Large intestine (tissue), 3 donors: ENCODE measurements around the gene WDR64. TPM values are rescaled to one million over a fixed set of nuclear protein-coding genes. Genes with fewer than 3 reads are reported as not detected.

ENCODE experiments used
- DNase-seq, 2 donors: peaks; one replicate each; pipeline versions ENCODE4 v3.0.0 to v3.0.0-alpha.2; 2013
- H3K27ac ChIP-seq: one replicate; pipeline ENCODE4 v1.5.1; 2013; ENCODE audit warnings: low read length
- H3K27me3 ChIP-seq: 2 replicates; pipeline ENCODE4 v1.6.1; 2013; ENCODE audit warnings: low read length; ENCODE audit not compliant: control insufficient read depth, insufficient read depth
- H3K36me3 ChIP-seq: 2 replicates; pipeline ENCODE4 v1.6.1; 2013; ENCODE audit warnings: low read length; ENCODE audit not compliant: control insufficient read depth, insufficient read depth
- H3K4me1 ChIP-seq: one replicate; pipeline ENCODE4 v1.6.1; 2013; ENCODE audit warnings: low read length; ENCODE audit not compliant: control insufficient read depth, insufficient read depth
- H3K4me3 ChIP-seq: one replicate; pipeline ENCODE4 v1.5.1; 2013; ENCODE audit warnings: low read length
- H3K9me3 ChIP-seq: one replicate; pipeline ENCODE4 v1.6.1; 2013; ENCODE audit warnings: mild to moderate bottlenecking, low read depth, low read length, moderate library complexity; ENCODE audit not compliant: control insufficient read depth
- WGBS: methylation state at CpG from one replicate; pipeline ENCODE4 v1.1.5; 2013; ENCODE audit warnings: low lambda C conversion rate; ENCODE audit not compliant: insufficient coverage; 5-methylcytosine and 5-hydroxymethylcytosine counted together
- polyA plus RNA-seq: library from polyadenylated mRNA; unstranded; fragments of 120-200 nt; gene quantifications from one replicate; pipeline ENCODE4 v1.2.1, GENCODE V29; 2013

Gene WDR64
- polyA plus RNA-seq, 1 donor, result 0.03 TPM

DNA sequence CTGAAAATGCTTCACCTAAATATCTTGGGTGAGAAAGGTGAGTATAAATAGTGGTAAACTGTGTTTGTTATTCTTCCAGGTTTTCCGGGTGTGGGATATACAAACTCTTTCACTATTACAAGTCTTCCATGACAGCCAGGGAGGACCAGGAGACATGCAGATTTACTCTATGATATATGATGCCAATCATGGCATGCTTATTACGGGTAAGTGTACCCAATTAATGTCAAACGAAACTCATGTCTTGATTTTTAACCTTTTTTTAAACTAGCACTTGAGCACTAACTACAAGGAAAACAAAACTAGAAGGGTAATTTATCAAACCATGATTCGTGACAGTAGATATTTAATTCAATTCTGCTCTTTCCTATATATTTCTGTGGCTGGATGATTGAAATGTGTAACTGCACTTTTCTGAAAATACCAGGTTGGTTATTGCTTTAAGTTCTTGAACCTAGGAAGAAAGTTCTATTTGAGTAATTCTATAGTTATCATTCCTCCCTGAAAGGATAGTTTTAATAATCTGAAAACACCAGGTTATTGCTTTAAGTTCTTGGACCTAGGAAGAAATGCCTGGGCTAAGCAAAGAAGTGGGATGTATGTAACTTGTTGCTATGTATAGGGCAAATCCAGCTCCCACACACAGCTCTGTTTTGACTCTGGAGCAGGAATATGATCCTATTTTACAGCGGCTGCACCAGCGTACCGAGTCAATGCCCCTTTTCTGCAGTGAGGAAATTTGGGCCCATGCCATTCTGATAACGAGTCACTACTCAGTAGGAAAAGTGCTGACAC is 86.4 kb downstream of the WDR64 start:
- WGBS, result 100% methylated on average over 2 of the region's 8 CpGs
- no peaks in the 10 kb centered on the region for H3K36me3 ChIP-seq
- H3K27ac ChIP-seq, result no peak overlapping the region
- H3K4me1 ChIP-seq, result no peaks in the 10 kb centered on the region
- H3K4me3 ChIP-seq, result no peak overlapping the region
- no peak for DNase-seq
- no peaks in the 10 kb centered on the region for H3K27me3 ChIP-seq
- H3K9me3 ChIP-seq, result no peaks in the 10 kb centered on the region

DNA sequence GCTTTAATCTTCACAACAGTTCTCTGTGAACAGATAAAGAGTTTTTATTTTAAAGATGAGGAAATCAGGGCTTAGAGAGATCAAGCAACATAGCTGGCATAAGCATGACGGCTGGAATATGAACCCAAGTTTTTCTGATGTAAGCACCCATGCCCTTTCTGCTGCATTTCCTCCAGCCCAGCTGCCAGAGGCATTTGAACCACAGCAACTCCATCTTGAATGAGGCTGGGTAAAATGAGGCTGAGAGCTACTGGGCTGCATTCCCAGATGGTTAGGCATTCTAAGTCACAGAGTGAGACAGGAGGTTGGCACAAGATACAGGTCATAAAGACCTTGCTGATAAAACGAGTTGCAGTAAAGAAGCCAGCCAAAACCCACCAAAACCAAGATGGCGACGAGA is 90.0 kb downstream of the WDR64 start:
- H3K4me3 ChIP-seq, result no peak overlapping the region
- no peaks in the 10 kb centered on the region for H3K27me3 ChIP-seq
- WGBS, result no CpG with 5 or more reads among the region's 4 CpGs
- no peak overlapping the region for H3K27ac ChIP-seq
- H3K4me1 ChIP-seq, result no peaks in the 10 kb centered on the region
- H3K36me3 ChIP-seq, result no peaks in the 10 kb centered on the region
- H3K9me3 ChIP-seq, result no peaks in the 10 kb centered on the region
- no peak for DNase-seq

DNA sequence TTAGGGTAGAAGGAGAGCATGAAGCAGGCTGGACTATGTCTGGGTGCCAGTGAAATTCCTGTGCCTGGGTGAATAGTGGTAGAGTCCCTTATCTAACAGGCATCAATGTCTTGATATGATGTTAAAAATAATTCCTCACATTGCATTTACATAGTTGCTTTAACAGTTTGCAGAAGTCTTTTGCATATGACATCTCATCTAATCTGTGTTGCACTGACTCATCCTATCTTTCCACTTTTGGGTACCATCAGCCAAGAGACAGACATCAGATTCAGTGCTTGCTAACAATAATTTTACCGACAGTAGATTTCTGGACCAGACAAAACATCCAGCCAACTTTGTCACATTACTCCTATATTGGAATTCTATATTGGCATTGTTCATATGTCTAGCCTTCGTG is 92.5 kb downstream of the WDR64 start:
- Histone ChIP-seq H3K36me3 (no peaks in the 10 kb centered on the region), H3K27me3 (no peaks in the 10 kb centered on the region), H3K4me1 (no peaks in the 10 kb centered on the region), H3K9me3 (no peaks in the 10 kb centered on the region), H3K27ac (no peak overlapping the region), H3K4me3 (no peak overlapping the region)
- DNase-seq, result no peak
- no CpG with 5 or more reads among the region's 2 CpGs for WGBS

DNA sequence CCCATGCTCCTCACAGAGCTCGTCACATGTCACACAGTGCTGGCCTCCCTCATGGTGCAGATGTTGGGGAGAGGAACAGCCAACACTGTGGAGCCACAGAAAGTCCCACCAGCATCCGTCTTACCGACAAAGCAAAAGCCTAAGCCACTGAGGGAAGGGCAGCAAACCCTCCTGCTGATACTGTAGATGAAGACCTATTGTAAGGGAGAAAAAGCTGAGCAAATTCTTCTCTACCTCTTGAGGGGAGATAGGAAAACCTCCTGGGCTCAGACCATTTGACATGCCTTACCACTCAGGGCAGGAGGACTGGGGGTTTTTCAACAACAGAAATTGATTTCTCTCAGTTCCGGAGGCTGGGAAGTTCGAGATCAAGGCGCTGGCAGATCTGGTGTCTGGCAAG is 95.9 kb downstream of the WDR64 start:
- no peaks in the 10 kb centered on the region for H3K27me3 ChIP-seq
- H3K27ac ChIP-seq, result no peak overlapping the region
- H3K4me1 ChIP-seq, result no peaks in the 10 kb centered on the region
- no peaks in the 10 kb centered on the region for H3K9me3 ChIP-seq
- no CpG with 5 or more reads among the region's 6 CpGs for WGBS
- DNase-seq, result no peak
- no peak overlapping the region for H3K4me3 ChIP-seq
- H3K36me3 ChIP-seq, result no peaks in the 10 kb centered on the region

- Histone ChIP-seq H3K27me3 (no peaks in the 10 kb centered on the region), H3K4me3 (no peak overlapping the region), H3K27ac (no peak overlapping the region), H3K4me1 (no peaks in the 10 kb centered on the region), H3K9me3 (no peaks in the 10 kb centered on the region), H3K36me3 (no peaks in the 10 kb centered on the region)
- WGBS, result 100% methylated on average over 1 of the region's 20 CpGs
- DNase-seq, result no peak
Observed at GRCh38 chr1:241749041-241749944, 97.2 kb downstream of the WDR64 start.

GRCh38 chr1:241749945-241750695 is 98.0 kb downstream of the WDR64 start:
- Histone ChIP-seq H3K36me3 (no peaks in the 10 kb centered on the region), H3K27ac (no peak overlapping the region), H3K27me3 (no peaks in the 10 kb centered on the region), H3K9me3 (no peaks in the 10 kb centered on the region), H3K4me1 (no peaks in the 10 kb centered on the region), H3K4me3 (no peak overlapping the region)
- no CpG with 5 or more reads among the region's 6 CpGs for WGBS
- DNase-seq, result no peak

DNA sequence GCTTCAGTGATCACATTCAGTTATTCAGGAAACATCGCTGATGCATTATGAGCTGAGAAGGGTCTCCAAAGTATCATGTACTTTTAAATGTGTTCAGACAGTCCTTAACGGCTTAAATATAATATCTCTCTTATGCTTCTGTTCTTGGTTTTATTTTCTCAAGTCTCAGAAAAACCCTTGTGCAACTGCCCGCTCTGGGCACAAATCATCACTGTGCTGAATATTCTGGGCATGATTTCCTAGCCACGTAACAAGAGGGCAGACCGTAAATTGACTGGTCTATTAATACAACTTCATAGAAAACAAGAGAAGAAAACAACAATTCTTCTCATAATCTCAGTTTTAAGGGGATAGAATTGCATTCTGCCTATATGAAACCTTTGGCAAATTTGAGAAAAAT is 99.4 kb downstream of the WDR64 start:
- Histone ChIP-seq H3K9me3 (no peaks in the 10 kb centered on the region), H3K4me1 (no peaks in the 10 kb centered on the region), H3K27me3 (no peaks in the 10 kb centered on the region), H3K4me3 (no peak overlapping the region), H3K27ac (no peak overlapping the region), H3K36me3 (no peaks in the 10 kb centered on the region)
- WGBS, result no CpG with 5 or more reads among the region's 5 CpGs
- no peak for DNase-seq

DNA sequence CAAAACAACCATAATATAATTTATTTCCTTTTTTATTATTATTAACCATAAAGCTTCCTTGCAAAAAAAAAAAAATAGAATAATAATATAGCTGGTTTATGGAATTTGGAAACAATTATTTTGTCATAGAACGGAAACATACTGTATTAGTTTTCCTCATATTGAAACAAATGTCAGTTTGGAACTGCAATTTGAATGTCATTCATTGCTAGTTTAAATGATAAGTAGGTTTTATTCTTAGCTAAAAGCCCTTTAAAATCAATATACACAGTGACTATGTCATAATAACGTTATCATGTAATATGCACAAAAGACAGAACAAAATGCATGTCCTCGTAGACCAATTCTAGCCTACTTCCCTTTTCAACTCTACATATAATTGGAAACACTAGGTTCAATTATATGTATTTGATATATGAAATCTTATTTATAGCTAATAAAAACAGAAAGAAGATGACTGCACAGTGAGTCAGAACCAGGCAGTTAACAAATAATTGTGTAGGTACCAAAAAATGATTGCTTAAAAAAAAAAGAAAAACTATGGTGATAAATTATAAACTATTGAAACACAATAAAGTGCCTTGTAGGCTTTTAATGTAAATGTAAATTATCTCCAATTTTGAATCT is 110.7 kb downstream of the WDR64 start:
- no peaks in the 10 kb centered on the region for H3K27me3 ChIP-seq
- H3K27ac ChIP-seq, result no peak overlapping the region
- no peaks in the 10 kb centered on the region for H3K4me1 ChIP-seq
- no peaks in the 10 kb centered on the region for H3K9me3 ChIP-seq
- H3K4me3 ChIP-seq, result no peak overlapping the region
- DNase-seq, result no peak
- no peaks in the 10 kb centered on the region for H3K36me3 ChIP-seq
- WGBS, result 86% methylated on average over 2 of the region's 3 CpGs

- Histone ChIP-seq H3K36me3 (no peaks in the 10 kb centered on the region), H3K27me3 (no peaks in the 10 kb centered on the region), H3K27ac (no peak overlapping the region), H3K9me3 (no peaks in the 10 kb centered on the region), H3K4me1 (no peaks in the 10 kb centered on the region), H3K4me3 (no peak overlapping the region)
- WGBS, result 86% methylated on average over 1 of the region's 4 CpGs
- DNase-seq, result no peak
Observed at GRCh38 chr1:241765390-241765789, 113.3 kb downstream of the WDR64 start.

GRCh38 chr1:241767737-241768136 is 115.7 kb downstream of the WDR64 start:
- Histone ChIP-seq H3K27ac (no peak overlapping the region), H3K27me3 (no peaks in the 10 kb centered on the region), H3K4me3 (no peak overlapping the region), H3K36me3 (no peaks in the 10 kb centered on the region), H3K9me3 (no peaks in the 10 kb centered on the region), H3K4me1 (no peaks in the 10 kb centered on the region)
- no peak for DNase-seq
- WGBS, result 40% methylated on average over 1 of the region's 2 CpGs
